Measurements from ENCODE around the gene ZNF813.

Gene ZNF813

DNA sequence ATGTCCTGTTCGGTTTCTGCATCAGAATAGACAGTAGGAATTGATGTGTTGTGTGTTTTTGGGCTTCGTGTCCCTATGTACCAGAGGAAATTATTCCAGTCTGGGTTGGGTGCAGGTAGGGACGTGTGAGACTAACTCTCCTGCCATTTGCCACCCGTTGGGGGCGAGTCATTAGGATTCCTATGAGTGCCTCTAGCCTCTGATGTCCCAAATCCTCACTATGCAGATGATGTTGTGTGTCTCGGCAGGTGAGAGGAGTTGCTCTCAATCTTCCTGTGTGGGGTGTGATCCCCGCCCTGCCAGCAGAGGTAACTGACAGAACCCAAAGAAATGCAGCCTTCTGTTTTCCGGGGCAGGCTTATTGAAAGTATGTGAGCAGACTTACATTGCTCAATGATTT, 39.2 kb downstream of the ZNF813 start:
- H3K36me3 ChIP-seq = no peaks in the 10 kb centered on the region
- H3K27ac ChIP-seq = no peak overlapping the region
- DNase-seq = no peak
- TF ChIP-seq, protein P1, sequence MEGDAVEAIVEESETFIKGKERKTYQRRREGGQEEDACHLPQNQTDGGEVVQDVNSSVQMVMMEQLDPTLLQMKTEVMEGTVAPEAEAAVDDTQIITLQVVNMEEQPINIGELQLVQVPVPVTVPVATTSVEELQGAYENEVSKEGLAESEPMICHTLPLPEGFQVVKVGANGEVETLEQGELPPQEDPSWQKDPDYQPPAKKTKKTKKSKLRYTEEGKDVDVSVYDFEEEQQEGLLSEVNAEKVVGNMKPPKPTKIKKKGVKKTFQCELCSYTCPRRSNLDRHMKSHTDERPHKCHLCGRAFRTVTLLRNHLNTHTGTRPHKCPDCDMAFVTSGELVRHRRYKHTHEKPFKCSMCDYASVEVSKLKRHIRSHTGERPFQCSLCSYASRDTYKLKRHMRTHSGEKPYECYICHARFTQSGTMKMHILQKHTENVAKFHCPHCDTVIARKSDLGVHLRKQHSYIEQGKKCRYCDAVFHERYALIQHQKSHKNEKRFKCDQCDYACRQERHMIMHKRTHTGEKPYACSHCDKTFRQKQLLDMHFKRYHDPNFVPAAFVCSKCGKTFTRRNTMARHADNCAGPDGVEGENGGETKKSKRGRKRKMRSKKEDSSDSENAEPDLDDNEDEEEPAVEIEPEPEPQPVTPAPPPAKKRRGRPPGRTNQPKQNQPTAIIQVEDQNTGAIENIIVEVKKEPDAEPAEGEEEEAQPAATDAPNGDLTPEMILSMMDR (IDR thresholded peaks at IDR 0.05; ENCODE audit: low read depth, low read length) = no peak
- H3K9me3 ChIP-seq (ENCODE audit: severe bottlenecking) = no peaks in the 10 kb centered on the region
- no peak overlapping the region for H3K4me3 ChIP-seq (ENCODE audit: low read depth, low read length)
- peaks cover 3% of the 10 kb centered on the region for H3K27me3 ChIP-seq (ENCODE audit: insufficient read depth, low read depth, severe bottlenecking)

- Histone ChIP-seq H3K27ac (no peak overlapping the region), H3K4me3 (ENCODE audit: low read depth, low read length) (no peak overlapping the region), H3K36me3 (no peaks in the 10 kb centered on the region), H3K27me3 (ENCODE audit: insufficient read depth, low read depth, severe bottlenecking) (peaks cover 3% of the 10 kb centered on the region), H3K9me3 (ENCODE audit: severe bottlenecking) (no peaks in the 10 kb centered on the region)
- no peak for DNase-seq
- TF ChIP-seq, protein P1 (IDR thresholded peaks at IDR 0.05; ENCODE audit: low read depth, low read length) = no peak
Measured at GRCh38 chr19:53507523-53508442, 40.2 kb downstream of the ZNF813 start.

DNA sequence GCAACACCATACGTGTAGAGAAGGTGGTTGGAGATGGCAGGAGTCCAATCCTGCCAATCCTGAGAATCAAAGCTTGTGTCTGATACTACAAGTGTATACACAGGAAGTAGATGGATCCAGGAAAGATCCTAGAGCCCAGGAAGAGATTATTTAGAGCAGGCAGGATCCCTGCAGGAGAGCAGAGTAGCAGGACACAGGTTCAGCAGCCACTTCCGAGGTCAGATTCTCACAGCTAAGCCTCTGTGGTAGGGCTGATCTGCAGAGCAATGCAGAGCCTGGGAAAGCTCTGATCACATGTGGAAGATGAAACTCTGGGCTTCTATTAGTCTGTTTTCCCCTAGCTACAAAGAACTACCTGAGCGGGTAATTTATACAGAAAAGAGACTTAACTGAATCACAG, 41.9 kb downstream of the ZNF813 start:
- H3K9me3 ChIP-seq (ENCODE audit: severe bottlenecking) = no peaks in the 10 kb centered on the region

GRCh38 chr19:53509845-53510244, 42.3 kb downstream of the ZNF813 start:
- H3K27me3 ChIP-seq (ENCODE audit: insufficient read depth, low read depth, severe bottlenecking) = no peaks in the 10 kb centered on the region
- no peak overlapping the region for H3K27ac ChIP-seq
- no peaks in the 10 kb centered on the region for H3K9me3 ChIP-seq (ENCODE audit: severe bottlenecking)
- H3K36me3 ChIP-seq = no peaks in the 10 kb centered on the region
- TF ChIP-seq, protein P1 (IDR thresholded peaks at IDR 0.05; ENCODE audit: low read depth, low read length) = no peak
- no peak for DNase-seq
- H3K4me3 ChIP-seq (ENCODE audit: low read depth, low read length) = no peak overlapping the region

More for the DNA sequence above, 41.9 kb downstream of the ZNF813 start:
- Histone ChIP-seq H3K36me3 (no peaks in the 10 kb centered on the region), H3K4me3 (ENCODE audit: low read depth, low read length) (no peak overlapping the region), H3K27ac (no peak overlapping the region), H3K27me3 (ENCODE audit: insufficient read depth, low read depth, severe bottlenecking) (peaks cover 2% of the 10 kb centered on the region)
- DNase-seq = no peak
- TF ChIP-seq, protein P1 (IDR thresholded peaks at IDR 0.05; ENCODE audit: low read depth, low read length) = no peak

DNA sequence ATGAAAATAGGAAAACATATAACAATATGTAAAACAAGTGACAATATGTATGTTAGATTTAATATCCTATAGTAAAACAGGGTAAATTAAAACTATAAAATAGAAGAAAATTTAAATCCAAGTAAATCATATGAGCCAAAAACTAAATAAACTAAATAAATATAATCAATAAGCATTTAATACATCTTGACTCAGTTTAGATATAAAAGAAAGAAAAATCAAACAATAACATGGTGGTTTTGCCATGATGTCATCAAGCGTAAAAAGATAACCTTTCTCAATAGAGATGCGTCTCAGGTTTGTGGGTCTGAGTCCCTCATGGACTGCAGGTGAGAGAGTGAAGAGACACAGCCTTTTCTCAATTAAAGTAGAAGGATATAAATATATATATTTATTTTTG, 43.8 kb downstream of the ZNF813 start:
- TF ChIP-seq, protein P1 (IDR thresholded peaks at IDR 0.05; ENCODE audit: low read depth, low read length) = no peak
- H3K27me3 ChIP-seq (ENCODE audit: insufficient read depth, low read depth, severe bottlenecking) = no peaks in the 10 kb centered on the region
- H3K36me3 ChIP-seq = no peaks in the 10 kb centered on the region
- DNase-seq = no peak
- no peaks in the 10 kb centered on the region for H3K9me3 ChIP-seq (ENCODE audit: severe bottlenecking)
- no peak overlapping the region for H3K27ac ChIP-seq
- no peak overlapping the region for H3K4me3 ChIP-seq (ENCODE audit: low read depth, low read length)

Data from WERI-Rb-1 (cell line).